CD14-positive monocyte (primary cell): ENCODE results near the gene SRRT. TPM values are rescaled to one million over a fixed set of nuclear protein-coding genes. Genes with fewer than 3 reads are reported as not detected.
"Not testable (repeated sequence)": the region's sequence is repeated elsewhere in the genome, so short reads cannot be mapped to it uniquely, and the experiment has no call there.

Experiments
- DNase-seq, 3 donors: peaks; one replicate each; pipeline ENCODE4 v3.0.0-alpha.2; 2011 to 2022
- H2AFZ ChIP-seq: 2 replicates; pipeline ENCODE4 v1.6.0; 2012; ENCODE audit warnings: mild to moderate bottlenecking, low read depth, low read length, inconsistent platforms; ENCODE audit not compliant: insufficient read depth, poor library complexity, severe bottlenecking
- H3K27ac ChIP-seq, 2 donors: 1 replicate in 1 of 2; 2 replicates in 1 of 2; pipeline ENCODE4 v1.5.1; 2012 to 2013; ENCODE audit warnings: low read length in 2 of 2, control low read depth in 1 of 2, inconsistent platforms in 1 of 2, low read depth in 1 of 2, mild to moderate bottlenecking in 1 of 2
- H3K27me3 ChIP-seq, 2 donors: one replicate each; pipeline versions ENCODE4 v1.6.0 to v1.6.1; 2011 to 2013; ENCODE audit warnings: low read length in 2 of 2; ENCODE audit not compliant: control insufficient read depth in 2 of 2, insufficient read depth in 2 of 2
- H3K36me3 ChIP-seq, 2 donors: replicated peaks in 1 of 2; 1 replicate in 1 of 2; 2 replicates in 1 of 2; pipeline versions ENCODE4 v1.5.1 to v1.6.1; 2012 to 2013; ENCODE audit warnings: low read length in 2 of 2, control low read depth in 1 of 2, inconsistent platforms in 1 of 2, mild to moderate bottlenecking in 1 of 2; ENCODE audit not compliant: insufficient read depth in 2 of 2, control insufficient read depth in 1 of 2
- H3K4me1 ChIP-seq, 2 donors: 1 replicate in 1 of 2; 2 replicates in 1 of 2; pipeline versions ENCODE4 v1.5.1 to v1.6.1; 2012 to 2013; ENCODE audit warnings: low read length in 2 of 2, control low read depth in 1 of 2, inconsistent platforms in 1 of 2, mild to moderate bottlenecking in 1 of 2, moderate library complexity in 1 of 2; ENCODE audit not compliant: insufficient read depth in 2 of 2, control insufficient read depth in 1 of 2
- H3K4me2 ChIP-seq: replicated peaks from 2 replicates; pipeline ENCODE3; 2012; ENCODE audit warnings: low read length, moderate library complexity, mild to moderate bottlenecking; ENCODE audit not compliant: poor library complexity, severe bottlenecking; ENCODE audit errors: extremely low read depth
- H3K4me3 ChIP-seq, 3 experiments: fragments of 200-600 bp in 1 of 3; sonication (generic) in 1 of 3; replicated peaks in 1 of 3; 1 replicate in 2 of 3; 2 replicates in 1 of 3; pipeline ENCODE4 v1.5.1; 2011 to 2013; ENCODE audit warnings: low read length in 3 of 3, mild to moderate bottlenecking in 3 of 3, control low read depth in 2 of 3, low read depth in 2 of 3, inconsistent platforms in 1 of 3, moderate library complexity in 1 of 3
- H3K79me2 ChIP-seq: 2 replicates; pipeline ENCODE4 v1.6.0; 2012; ENCODE audit warnings: mild to moderate bottlenecking, control low read depth, inconsistent platforms, low read length, moderate library complexity; ENCODE audit not compliant: insufficient read depth
- H3K9ac ChIP-seq: 2 replicates; pipeline ENCODE4 v1.6.0; 2017; ENCODE audit warnings: low read length, mild to moderate bottlenecking; ENCODE audit not compliant: insufficient read depth, poor library complexity, severe bottlenecking
- H3K9me3 ChIP-seq, 2 donors: replicated peaks in 1 of 2; 1 replicate in 1 of 2; 2 replicates in 1 of 2; pipeline versions ENCODE4 v1.5.1 to v1.6.1; 2012 to 2013; ENCODE audit warnings: low read length in 2 of 2, control low read depth in 1 of 2; ENCODE audit not compliant: control insufficient read depth in 1 of 2, insufficient read depth in 1 of 2
- H4K20me1 ChIP-seq: 2 replicates; pipeline ENCODE4 v1.6.0; 2012; ENCODE audit warnings: mild to moderate bottlenecking, low read length, control low read depth, moderate library complexity; ENCODE audit not compliant: insufficient read depth
- H3K27ac Mint-ChIP-seq, 7 donors: one replicate each; pipeline ENCODE4 v1.8.0; 2020; ENCODE audit warnings: mild to moderate bottlenecking in 7 of 7, mixed read lengths in 7 of 7, moderate library complexity in 6 of 7, inconsistent platforms in 2 of 7
- H3K27me3 Mint-ChIP-seq, 3 donors: one replicate each; pipeline ENCODE4 v1.8.0; 2021 to 2022; ENCODE audit warnings: low read depth in 3 of 3, mild to moderate bottlenecking in 3 of 3, mixed read lengths in 3 of 3, moderate library complexity in 3 of 3, inconsistent platforms in 1 of 3
- H3K36me3 Mint-ChIP-seq, 2 donors: one replicate each; pipeline ENCODE4 v1.8.0; 2020; ENCODE audit warnings: mixed read lengths in 2 of 2, inconsistent platforms in 1 of 2, mild to moderate bottlenecking in 1 of 2
- H3K4me1 Mint-ChIP-seq: one replicate; pipeline ENCODE4 v1.8.0; 2020; ENCODE audit warnings: mild to moderate bottlenecking, mixed read lengths
- H3K4me3 Mint-ChIP-seq, 2 donors: one replicate each; pipeline ENCODE4 v1.8.0; 2020; ENCODE audit warnings: mild to moderate bottlenecking in 2 of 2, mixed read lengths in 2 of 2, moderate library complexity in 1 of 2
- H3K9me3 Mint-ChIP-seq, 7 donors: one replicate each; pipeline ENCODE4 v1.8.0; 2020 to 2022; ENCODE audit warnings: mixed read lengths in 7 of 7, mild to moderate bottlenecking in 6 of 7, moderate library complexity in 6 of 7, inconsistent platforms in 2 of 7
- WGBS: methylation state at CpG from one replicate; pipeline ENCODE4 v1.1.5; 2013; ENCODE audit warnings: missing lambda C conversion rate; ENCODE audit not compliant: insufficient coverage; 5-methylcytosine and 5-hydroxymethylcytosine counted together
- intact Hi-C, 2 donors: fragments of 100-400 bp; cut with micrococcal nuclease; formaldehyde crosslinking; loops; one replicate each; pipeline versions ENCODE4 v1.15.0 to v1.15.1; 2023
- polyA plus RNA-seq, 3 donors: library from polyadenylated mRNA; depleted of rRNA in 1 of 3; unstranded in 2 of 3; stranded (reverse) in 1 of 3; fragments of 300-500 nt in 2 of 3; fragments of >200 nt in 1 of 3; fragmentation: Illumina TruSeq in 2 of 3; gene quantifications; 1 replicate in 2 of 3; 2 replicates in 1 of 3; pipeline ENCODE4 v1.2.3, GENCODE V29; 2012 to 2021
- TF ChIP-seq, protein P1 (sequence below): fragments of 200-600 bp; IDR thresholded peaks from one replicate; pipeline ENCODE4 v1.8.0; 2022; ENCODE audit warnings: antibody characterized with exemption, mild to moderate bottlenecking

The SRRT gene
- polyA plus RNA-seq, 3 donors: 26.9 to 116 (median 29.6) TPM

DNA sequence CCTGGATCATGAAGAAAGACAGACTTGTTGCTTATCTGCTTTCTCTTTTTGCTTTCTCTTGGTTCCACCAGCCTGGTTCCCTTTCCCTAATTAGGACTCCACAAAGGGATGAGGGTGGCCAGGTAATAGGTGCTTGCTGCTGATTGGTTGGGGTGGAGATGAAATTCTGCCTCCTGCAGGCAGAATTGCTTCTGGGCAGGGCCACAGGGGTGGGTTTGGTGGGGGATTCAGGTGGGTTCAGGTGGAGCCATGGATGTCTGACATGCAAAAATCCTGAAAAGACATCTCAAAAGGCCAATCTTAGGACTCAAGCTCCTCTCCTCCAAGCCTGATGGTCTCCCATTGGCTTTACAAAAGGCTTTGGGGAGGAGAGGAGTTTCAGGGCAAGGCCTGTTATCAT lies 46.1 kb downstream of the SRRT start:
- Histone ChIP-seq H3K9ac (no peak overlapping the region), H3K36me3 (no peaks in the 10 kb centered on the region), H3K9me3 (no peaks in the 10 kb centered on the region), H4K20me1 (no peaks in the 10 kb centered on the region), H3K27me3 (no peaks in the 10 kb centered on the region), H3K4me1 (peaks cover 4 to 5% of the 10 kb centered on the region in 2 donors), H3K4me2 (no peak overlapping the region), H3K4me3 (no peak overlapping the region), H2AFZ (no peak overlapping the region), H3K79me2 (no peaks in the 10 kb centered on the region), H3K27ac (no peak overlapping the region)
- Mint-ChIP-seq H3K36me3 (no peaks in the 10 kb centered on the region), H3K9me3 (peaks cover 0 to 2% (median 0%) of the 10 kb centered on the region in 7 donors), H3K27me3 (peaks cover 9 to 31% (median 30%) of the 10 kb centered on the region in 3 donors), H3K4me3 (no peak overlapping the region), H3K27ac (no peak overlapping the region), H3K4me1 (peaks cover 10% of the 10 kb centered on the region)
- intact Hi-C loops: no loop called here
- TF ChIP-seq, protein P1, sequence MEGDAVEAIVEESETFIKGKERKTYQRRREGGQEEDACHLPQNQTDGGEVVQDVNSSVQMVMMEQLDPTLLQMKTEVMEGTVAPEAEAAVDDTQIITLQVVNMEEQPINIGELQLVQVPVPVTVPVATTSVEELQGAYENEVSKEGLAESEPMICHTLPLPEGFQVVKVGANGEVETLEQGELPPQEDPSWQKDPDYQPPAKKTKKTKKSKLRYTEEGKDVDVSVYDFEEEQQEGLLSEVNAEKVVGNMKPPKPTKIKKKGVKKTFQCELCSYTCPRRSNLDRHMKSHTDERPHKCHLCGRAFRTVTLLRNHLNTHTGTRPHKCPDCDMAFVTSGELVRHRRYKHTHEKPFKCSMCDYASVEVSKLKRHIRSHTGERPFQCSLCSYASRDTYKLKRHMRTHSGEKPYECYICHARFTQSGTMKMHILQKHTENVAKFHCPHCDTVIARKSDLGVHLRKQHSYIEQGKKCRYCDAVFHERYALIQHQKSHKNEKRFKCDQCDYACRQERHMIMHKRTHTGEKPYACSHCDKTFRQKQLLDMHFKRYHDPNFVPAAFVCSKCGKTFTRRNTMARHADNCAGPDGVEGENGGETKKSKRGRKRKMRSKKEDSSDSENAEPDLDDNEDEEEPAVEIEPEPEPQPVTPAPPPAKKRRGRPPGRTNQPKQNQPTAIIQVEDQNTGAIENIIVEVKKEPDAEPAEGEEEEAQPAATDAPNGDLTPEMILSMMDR: no peak
- DNase-seq: no peak

- H4K20me1 ChIP-seq, H3K9me3 ChIP-seq, H3K9ac ChIP-seq, H3K27me3 ChIP-seq, H3K36me3 Mint-ChIP-seq, H3K4me1 Mint-ChIP-seq, H3K27ac ChIP-seq, H3K4me3 ChIP-seq, H3K4me1 ChIP-seq, DNase-seq, H2AFZ ChIP-seq, H3K4me3 Mint-ChIP-seq, intact Hi-C loops, H3K9me3 Mint-ChIP-seq, H3K4me2 ChIP-seq, H3K36me3 ChIP-seq, H3K79me2 ChIP-seq: not testable (repeated sequence)
- H3K27me3 Mint-ChIP-seq: peaks cover 7 to 27% (median 21%) of the 10 kb centered on the region in 3 donors
- H3K27ac Mint-ChIP-seq: peak overlapping the region in 1 of 7 donors; percentile 42
- WGBS: 56% methylated on average over 3 of the region's 4 CpGs
Measured at GRCh38 chr7:100923616-100924015, 48.7 kb downstream of the SRRT start.
